NOMO-1 treated with DMSO at 0.1 percent for 48 hours (cell line): ENCODE measurements around the gene SUOX.
"Not testable (repeated sequence)": the region's sequence is repeated elsewhere in the genome, so short reads cannot be mapped to it uniquely, and the experiment has no call there.

Experiments
- DNase-seq: peaks from one replicate; lab custom pipeline; 2025; ENCODE audit not compliant: unreplicated experiment; lab: John Stamatoyannopoulos, UW

Gene SUOX

DNA sequence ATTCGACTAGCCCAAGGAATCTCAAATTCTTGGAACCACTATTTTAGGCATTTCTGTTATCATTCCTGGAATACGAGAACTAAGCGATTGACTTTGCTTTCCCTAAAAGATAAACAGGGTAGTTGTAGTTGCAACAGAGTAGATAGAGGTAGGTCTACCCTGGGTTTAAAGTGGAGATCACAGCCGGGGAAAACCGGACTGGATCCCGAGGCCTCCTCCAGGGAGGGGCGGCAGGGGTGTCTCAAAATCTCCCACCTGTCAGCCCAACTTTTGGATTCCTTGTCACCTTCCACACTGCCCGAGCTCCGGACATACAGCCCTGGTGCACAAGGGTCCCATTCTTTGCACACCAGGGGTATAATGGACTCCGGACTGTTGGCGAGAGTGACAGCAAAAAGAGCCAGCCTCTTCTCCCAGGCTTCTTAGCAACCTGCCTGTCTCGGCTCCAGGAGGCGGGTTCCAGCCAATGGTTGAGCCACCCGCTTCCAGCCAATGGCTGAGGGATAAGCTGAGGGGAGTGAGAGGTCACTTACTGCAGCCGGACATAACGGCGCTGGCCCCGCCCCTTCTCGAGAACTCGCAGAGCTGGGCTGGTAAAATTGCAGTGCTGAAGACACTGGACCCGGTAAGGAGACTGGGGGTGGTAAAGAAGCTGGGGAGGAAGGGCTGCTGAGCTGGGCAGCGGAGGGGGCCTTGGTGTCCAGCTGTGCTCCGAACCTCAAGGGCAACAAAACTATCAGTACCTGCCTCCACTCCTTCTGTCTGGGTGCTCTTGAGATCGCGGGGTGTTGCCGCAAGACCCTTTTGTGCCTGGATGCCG, at the start of gene SUOX:
Gene SUOX (plus strand): TSS at position 562 of the 820 bp plus-strand sequence. CDS start 4,946 bp downstream, outside the sequence.
- peak; percentile 96 for DNase-seq

DNA sequence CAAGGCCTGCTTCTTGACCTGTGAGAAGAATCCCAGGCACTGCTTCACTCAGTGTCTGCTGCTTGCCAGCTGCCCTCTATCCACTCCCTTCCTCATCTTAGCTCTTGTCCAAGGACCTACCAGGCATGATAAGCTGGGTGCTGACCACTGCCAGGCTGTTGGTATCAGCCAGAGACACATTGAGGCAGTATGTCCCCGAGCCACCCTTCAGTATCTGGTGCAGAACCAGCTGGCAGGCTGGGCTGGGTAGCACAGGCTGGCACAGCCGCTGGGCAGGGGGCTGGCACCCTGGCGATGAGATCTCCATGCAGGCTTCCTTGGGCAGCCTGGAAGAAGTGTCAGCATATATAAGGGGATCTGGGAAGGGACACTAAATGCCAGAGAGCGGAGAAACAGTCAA, 41.7 kb upstream of the SUOX start:
- DNase-seq = no peak

DNA sequence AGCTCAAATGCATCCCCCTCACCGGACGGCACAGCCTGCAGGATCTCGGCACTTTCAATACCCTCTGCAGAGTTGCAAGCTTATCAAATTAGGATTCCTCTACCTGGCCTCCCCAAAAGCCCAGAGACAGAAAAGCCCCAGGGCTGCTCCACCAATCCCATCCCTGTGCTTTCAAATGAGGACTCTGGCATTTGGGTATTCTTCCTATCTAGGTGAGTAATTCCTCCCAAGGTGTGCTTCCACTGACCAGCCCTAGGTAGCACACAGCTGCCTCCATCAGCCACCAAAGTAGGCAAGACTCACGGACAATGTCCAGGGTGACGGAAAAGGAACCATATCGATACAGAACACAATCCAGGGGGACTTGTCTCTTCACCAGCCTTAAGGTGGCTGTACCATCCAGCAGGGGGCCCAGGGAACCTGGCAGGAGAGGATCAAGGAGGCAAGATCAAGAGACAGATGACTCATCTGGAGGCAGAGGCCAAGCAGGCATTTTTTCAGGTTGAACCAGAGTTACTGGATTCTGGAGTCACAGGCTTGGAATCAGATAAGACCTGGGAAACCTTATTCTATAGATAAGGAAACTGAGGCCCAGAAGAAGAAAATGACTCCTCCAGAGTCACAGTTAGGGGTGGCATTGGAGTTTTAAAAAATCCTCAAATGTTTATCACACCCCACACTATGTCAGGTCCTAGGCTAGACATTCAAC, 41.1 kb upstream of the SUOX start:
- peak; percentile 3 for DNase-seq

GRCh38 chr12:55957106-55957859, 39.8 kb upstream of the SUOX start:
- DNase-seq = no peak

DNA sequence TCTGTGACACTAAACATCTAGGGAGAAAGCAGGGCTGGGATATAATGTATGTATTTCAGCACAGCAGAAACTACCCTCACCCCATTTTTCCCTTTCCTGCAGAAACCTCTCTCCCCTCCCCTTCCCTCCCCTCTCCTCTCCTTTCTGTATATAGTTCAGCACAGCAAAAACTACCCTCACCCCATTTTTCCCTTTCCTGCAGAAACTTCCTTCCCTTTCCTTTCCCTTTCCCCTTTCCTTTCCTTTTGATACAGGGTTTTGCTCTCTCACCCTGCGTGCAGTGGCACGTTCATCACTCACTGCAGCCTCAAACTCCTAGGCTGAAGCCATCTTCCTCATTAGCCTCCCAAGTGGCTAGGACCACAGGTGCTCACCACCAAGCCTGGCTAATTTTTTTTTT, 33.3 kb upstream of the SUOX start:
- DNase-seq = no peak

DNA sequence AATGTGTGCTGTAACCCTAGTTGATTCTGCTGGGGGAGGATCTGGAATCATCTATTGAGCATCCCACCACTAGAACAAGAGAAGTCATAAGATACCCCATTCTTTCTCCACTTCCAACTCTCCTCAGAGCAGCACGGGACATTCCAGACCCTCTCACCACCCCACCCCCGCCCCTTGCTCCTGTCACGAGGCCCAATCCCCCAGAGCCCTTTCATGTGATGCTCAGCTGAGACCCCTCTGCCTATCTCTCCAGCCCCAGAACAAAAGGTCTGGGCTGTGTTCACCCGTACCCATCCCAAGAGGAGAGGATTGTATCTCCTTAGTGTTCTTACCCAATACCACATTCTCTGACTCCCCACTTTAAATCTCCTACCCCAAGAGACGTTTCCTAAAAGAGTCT, 31.8 kb upstream of the SUOX start:
- DNase-seq = no peak

DNA sequence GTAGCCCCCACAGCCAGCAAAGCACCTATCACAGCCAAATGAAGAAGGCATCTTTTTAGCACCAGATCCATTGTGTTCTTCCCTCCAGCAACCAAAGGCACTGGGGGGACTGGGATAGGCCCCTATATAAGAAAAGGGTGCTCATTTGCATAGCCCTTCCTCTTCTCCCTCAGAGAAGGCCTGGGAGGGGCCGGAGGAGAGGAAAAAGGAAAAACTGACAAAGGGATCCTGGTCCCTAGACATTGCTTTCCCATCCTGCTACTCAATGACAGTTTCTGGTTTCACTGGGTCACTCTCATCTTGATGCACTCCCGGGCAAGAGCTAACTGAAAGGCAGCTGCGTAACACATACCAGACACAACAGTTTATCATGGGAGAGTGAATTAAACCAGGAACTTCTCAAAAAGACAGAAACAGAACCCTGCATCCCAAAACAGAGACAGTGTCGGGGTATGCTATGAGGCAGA, 31.1 kb upstream of the SUOX start, which contains the start of gene PMEL:
Gene PMEL (minus strand): TSS at position 102 of the 467 bp plus-strand sequence. CDS start 31 bp downstream, at position 71.
- DNase-seq = peak; percentile 3

DNA sequence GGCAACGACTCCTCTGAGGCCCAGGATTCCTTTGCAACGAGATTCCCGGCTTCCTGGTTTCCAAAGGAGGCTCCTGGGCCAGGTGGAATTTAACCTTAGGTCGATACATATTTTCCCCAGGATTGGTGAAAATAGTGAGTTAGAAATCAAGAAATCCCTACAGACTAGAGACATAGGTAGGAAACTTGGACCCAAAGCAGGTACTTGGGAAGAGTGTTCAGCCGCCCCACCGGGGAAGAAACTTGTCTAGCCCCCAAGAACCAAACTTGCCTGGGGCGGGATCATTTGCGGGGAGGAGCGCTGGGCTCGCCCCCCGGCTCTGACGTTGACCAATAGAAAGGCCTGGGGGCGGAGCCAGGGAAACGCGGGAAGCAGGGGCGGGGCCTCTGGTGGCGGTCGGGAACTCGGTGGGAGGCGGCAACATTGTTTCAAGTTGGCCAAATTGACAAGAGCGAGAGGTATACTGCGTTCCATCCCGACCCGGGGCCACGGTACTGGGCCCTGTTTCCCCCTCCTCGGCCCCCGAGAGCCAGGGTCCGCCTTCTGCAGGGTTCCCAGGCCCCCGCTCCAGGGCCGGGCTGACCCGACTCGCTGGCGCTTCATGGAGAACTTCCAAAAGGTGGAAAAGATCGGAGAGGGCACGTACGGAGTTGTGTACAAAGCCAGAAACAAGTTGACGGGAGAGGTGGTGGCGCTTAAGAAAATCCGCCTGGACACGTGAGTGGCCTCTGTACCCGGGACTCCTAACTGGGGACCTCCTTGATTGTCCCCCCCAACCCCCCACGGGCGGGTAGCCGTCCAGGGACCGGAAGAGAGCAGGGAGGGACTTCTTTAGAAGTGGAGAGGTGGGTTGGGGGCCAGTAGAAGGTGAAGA, 30.4 kb upstream of the SUOX start, which contains the start of gene CDK2:
Gene CDK2 (plus strand): TSS at position 423 of the 874 bp plus-strand sequence. CDS start 179 bp downstream, at position 602.
- DNase-seq = peak; percentile 79

DNA sequence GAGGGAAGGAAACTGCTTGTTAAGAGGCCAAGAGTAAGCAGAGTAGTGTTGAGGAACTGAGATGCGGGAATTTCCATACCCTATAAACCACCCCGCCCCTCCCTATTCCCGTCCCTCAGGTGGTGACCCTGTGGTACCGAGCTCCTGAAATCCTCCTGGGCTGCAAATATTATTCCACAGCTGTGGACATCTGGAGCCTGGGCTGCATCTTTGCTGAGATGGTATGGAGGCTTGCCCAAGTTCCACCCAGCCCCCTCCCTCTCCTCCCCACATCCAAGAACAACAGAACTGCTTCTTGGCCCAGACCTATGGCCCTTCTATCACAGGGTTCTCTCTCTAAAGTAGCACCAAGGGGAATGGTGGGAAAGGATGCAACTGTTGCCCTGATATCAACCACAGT, 27.7 kb upstream of the SUOX start:
- DNase-seq = no peak

GRCh38 chr12:55970775-55971174, 26.3 kb upstream of the SUOX start:
- DNase-seq = no peak

DNA sequence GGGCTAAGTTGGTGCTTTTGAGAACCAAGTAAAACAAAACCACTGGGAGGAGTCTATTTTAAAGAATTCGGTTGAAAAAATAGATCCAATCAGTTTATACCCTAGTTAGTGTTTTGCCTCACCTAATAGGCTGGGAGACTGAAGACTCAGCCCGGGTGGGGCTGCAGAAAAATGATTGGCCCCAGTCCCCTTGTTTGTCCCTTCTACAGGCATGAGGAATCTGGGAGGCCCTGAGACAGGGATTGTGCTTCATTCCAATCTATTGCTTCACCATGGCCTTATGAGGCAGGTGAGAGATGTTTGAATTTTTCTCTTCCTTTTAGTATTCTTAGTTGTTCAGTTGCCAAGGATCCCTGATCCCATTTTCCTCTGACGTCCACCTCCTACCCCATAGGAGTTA, 25.0 kb upstream of the SUOX start:
- no peak for DNase-seq

GRCh38 chr12:55972456-55972855, 24.6 kb upstream of the SUOX start:
- DNase-seq = no peak

GRCh38 chr12:55972911-55973598, 24.0 kb upstream of the SUOX start:
- DNase-seq = peak; percentile 26

GRCh38 chr12:55973599-55974307, 23.3 kb upstream of the SUOX start, which contains the start of gene RAB5B:
TSS of gene RAB5B (plus strand) at chr12:55974078. CDS start at chr12:55986961, 12,883 bp downstream.
- peak; percentile 100 for DNase-seq

- peak; percentile 28 for DNase-seq
Measured at GRCh38 chr12:55974308-55974730, 22.8 kb upstream of the SUOX start.

DNA sequence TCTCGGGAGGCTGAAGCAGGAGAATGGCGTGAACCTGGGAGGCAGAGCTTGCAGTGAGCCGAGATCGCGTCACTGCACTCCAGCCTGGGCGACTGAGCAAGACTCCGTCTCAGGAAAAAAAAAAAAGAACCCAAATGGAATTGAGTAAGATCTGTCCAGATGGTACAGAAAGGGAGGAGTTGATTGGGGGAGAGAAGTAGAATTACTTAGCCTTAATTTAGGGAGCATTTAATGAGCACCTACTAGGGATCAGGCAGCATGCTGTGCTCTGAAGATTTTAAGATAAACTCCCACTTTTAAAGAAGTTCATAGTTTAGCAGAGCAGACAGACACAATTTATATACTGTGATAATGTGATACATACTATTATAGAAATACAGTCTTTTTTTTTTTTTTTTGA, 18.7 kb upstream of the SUOX start:
- DNase-seq = no peak

DNA sequence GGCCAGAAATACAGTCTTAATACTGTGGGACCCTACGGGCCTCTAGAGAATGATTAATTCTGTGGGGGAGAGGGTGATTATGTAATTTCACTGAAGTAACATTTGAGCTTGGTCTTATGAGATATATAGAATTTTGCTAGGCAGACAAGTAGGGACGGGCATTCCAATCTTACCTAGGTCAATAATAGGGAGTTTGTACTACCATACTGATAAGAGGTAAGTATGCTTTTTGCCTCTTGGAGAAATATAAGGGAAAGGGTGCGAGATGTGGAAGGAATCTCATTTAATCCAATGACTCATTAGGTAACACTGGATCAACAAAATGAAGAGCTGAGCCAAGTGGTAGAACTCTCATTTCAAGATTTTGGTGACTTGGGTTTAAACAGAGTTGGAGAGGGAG, 18.0 kb upstream of the SUOX start:
- no peak for DNase-seq

GRCh38 chr12:55981882-55982281, 15.2 kb upstream of the SUOX start:
- not testable (repeated sequence) for DNase-seq
